ENCODE data around the gene SLC35C1.

- TF ChIP-seq CTCF (IDR thresholded peaks at IDR 0.05; ENCODE audit: low read depth, low read length, poor library complexity, severe bottlenecking) (no peak), EZH2phosphoT487 (IDR thresholded peaks at IDR 0.05; ENCODE audit: borderline replicate concordance, low read length) (no peak)
These were observed 26.6 kb upstream of the SLC35C1 start for GRCh38 chr11:45778341-45778740.

Measured in DOHH2 (cell line).